Panc1 (cell line): ENCODE results near the gene LCOR. TPM values are rescaled to one million over a fixed set of nuclear protein-coding genes. Genes with fewer than 3 reads are reported as not detected.

Experiments
- ATAC-seq: fragments of 200-7000 bp; cut with Tn5 transposase; 2 replicates; pipeline ENCODE4 v1.9.1; 2020; ENCODE audit warnings: mild to moderate bottlenecking, moderate library complexity
- BruUV-seq: library from RNA; stranded (reverse); fragments of 400-500 nt; replicated peaks from 2 replicates; lab custom pipeline; 2021; lab: Mats Ljungman, UMichigan
- CTCF ChIA-PET: fragments of 300-600 bp; sonication (Branson Sonifier 250); formaldehyde crosslinking; loops from one replicate; lab custom pipeline; 2022; ENCODE audit warnings: antibody characterized with exemption; lab: Charles Lee
- POLR2A ChIA-PET: fragments of 300-600 bp; sonication (Branson Sonifier 250); formaldehyde crosslinking; loops from one replicate; lab custom pipeline; 2022; ENCODE audit warnings: antibody characterized with exemption; lab: Charles Lee
- DNase-seq: peaks from one replicate; pipeline ENCODE4 v3.0.0-alpha.2; 2010; ENCODE audit warnings: low read depth, low spot score
- H3K27ac ChIP-seq: 2 replicates; pipeline ENCODE4 v1.5.1; 2011; ENCODE audit warnings: mild to moderate bottlenecking, low read length, inconsistent platforms
- H3K27me3 ChIP-seq: fragments of 200-500 bp; sonication (Bioruptor generic); 2 replicates; pipeline ENCODE4 v1.6.0; 2014; ENCODE audit warnings: low read length, inconsistent platforms; ENCODE audit not compliant: control insufficient read depth, insufficient read depth
- H3K36me3 ChIP-seq: fragments of 200-500 bp; sonication (Bioruptor generic); 2 replicates; pipeline ENCODE4 v1.5.1; 2014; ENCODE audit warnings: inconsistent platforms, mild to moderate bottlenecking, low read length, moderate library complexity; ENCODE audit not compliant: control insufficient read depth, insufficient read depth
- H3K4me1 ChIP-seq: 2 replicates; pipeline ENCODE4 v1.5.1; 2011; ENCODE audit warnings: inconsistent platforms, mild to moderate bottlenecking, low read length, moderate library complexity; ENCODE audit not compliant: control insufficient read depth, insufficient read depth
- H3K4me3 ChIP-seq, 2 experiments: 2 replicates each; pipeline ENCODE4 v1.5.1; 2011 to 2012; ENCODE audit warnings: low read depth in 2 of 2, low read length in 2 of 2, mild to moderate bottlenecking in 2 of 2, inconsistent platforms in 1 of 2, moderate library complexity in 1 of 2
- H3K9me3 ChIP-seq: fragments of 200-500 bp; sonication (Bioruptor generic); 2 replicates; pipeline ENCODE4 v1.5.1; 2014; ENCODE audit warnings: low read depth, mild to moderate bottlenecking, inconsistent platforms, low read length, moderate library complexity; ENCODE audit not compliant: control insufficient read depth, insufficient read depth
- CTCF ChIP-seq: fragments of 450-650 bp; IDR thresholded peaks from 2 replicates; pipeline ENCODE4 v1.5.1; 2017; ENCODE audit warnings: mild to moderate bottlenecking
- POLR2AphosphoS5 ChIP-seq: IDR thresholded peaks from 2 replicates; pipeline ENCODE4 v1.6.1; 2012; ENCODE audit warnings: mild to moderate bottlenecking, low read depth, low read length, moderate library complexity
- SIN3A ChIP-seq: IDR thresholded peaks from 2 replicates; pipeline ENCODE4 v1.6.1; 2012; ENCODE audit warnings: low read depth, mild to moderate bottlenecking, low read length, moderate library complexity, borderline replicate concordance; ENCODE audit not compliant: insufficient read depth
- TCF7L2 ChIP-seq: IDR thresholded peaks from 2 replicates; pipeline ENCODE4 v1.6.1; 2011; ENCODE audit warnings: mild to moderate bottlenecking, low read depth, low read length, inconsistent platforms
- in situ Hi-C: cut with HindIII; loops from 2 replicates; pipeline ENCODE4 v1.10.0; 2016; ENCODE audit warnings: low sequenced_read_pairs, low pct_unique_long_range_greater_than_20kb
- intact Hi-C: fragments of 100-400 bp; cut with micrococcal nuclease; formaldehyde crosslinking; loops from one replicate; pipeline ENCODE4 v1.10.0; 2022; ENCODE audit not compliant: unreplicated experiment
- total RNA-seq: library from RNA; stranded (reverse); gene quantifications from one replicate; pipeline ENCODE4 v1.2.1, GENCODE V29; 2021; ENCODE audit not compliant: unreplicated experiment
- TF ChIP-seq, protein P1 (sequence below), 2 experiments: IDR thresholded peaks; 2 replicates each; pipeline ENCODE4 v1.6.1; 2011 to 2012; ENCODE audit warnings: low read depth in 2 of 2, control low read depth in 1 of 2, low read length in 1 of 2, mild to moderate bottlenecking in 1 of 2, moderate library complexity in 1 of 2; ENCODE audit not compliant: insufficient read depth in 1 of 2

Gene LCOR
- total RNA-seq, 1 experiment from 2014 or later, result 58.0 TPM

GRCh38 chr10:96921655-96922054 is 89.6 kb downstream of the LCOR start:
- no peaks in the 10 kb centered on the region for H3K36me3 ChIP-seq
- H3K27ac ChIP-seq, result no peak overlapping the region
- ATAC-seq (no peak), DNase-seq (no peak)
- H3K4me3 ChIP-seq, result no peak overlapping the region
- TF ChIP-seq CTCF, result no peak
- no peak for TF ChIP-seq TCF7L2
- no peak for TF ChIP-seq SIN3A
- TF ChIP-seq POLR2AphosphoS5, result no peak
- ChIA-PET CTCF (no interaction called here), POLR2A (interaction anchor here (0.5 kb wide), 1 partner anchor 696 kb away, joined by 3 read pairs; no protein-coding TSS in a partner anchor)
- no peaks in the 10 kb centered on the region for H3K9me3 ChIP-seq
- no peaks in the 10 kb centered on the region for H3K27me3 ChIP-seq
- no TSS peak for BruUV-seq
- in situ Hi-C loops, result no loop called here
- intact Hi-C loops, result no loop called here
- H3K4me1 ChIP-seq, result no peaks in the 10 kb centered on the region

DNA sequence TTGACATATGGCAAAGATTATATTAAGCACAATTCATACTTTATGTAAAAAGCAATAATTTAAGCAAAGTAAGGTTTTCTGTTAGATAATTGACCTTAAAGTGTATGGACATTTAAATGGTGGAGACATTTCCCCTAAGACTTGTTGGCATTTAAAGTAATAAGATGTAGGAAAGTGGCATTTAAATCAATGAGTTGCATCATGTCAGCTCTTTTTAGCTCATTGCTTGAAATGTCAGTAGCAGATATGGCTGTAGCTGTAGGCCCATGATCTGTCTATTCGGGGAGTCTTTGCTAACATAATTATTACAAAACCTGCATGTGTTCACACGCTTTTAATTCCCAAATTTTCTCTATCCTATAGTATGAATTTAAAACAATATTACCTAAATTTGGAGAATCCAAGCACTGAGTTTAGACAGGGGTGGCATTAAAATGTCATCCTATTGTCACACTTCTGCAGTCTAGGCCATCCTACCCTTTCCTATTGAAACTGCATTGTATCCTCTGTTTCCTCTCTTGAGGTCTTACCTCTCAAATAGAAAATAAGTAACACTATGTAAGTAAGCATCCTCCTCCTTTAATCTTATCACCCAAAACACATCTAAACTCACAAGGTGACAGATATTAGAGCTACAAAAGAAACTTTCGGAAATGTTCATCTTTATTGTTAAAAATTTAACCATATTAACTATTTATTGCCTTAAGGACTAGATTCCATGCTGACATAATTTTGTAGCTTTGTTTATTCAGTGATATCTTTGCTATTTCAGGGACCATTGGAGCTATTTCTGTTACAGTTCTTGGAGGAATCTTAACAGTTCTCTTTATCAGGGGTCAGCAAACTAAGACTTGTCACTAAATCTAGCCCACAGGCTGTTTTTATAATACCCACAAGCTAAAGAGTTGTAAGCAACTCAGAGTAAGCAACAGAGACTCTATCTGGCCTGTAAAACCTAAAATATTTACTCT is 91.2 kb downstream of the LCOR start:
- BruUV-seq, result TSS peak; percentile 7
- ATAC-seq, result no peak

More for the DNA sequence above, 91.2 kb downstream of the LCOR start:
- Histone ChIP-seq H3K4me1 (no peaks in the 10 kb centered on the region), H3K4me3 (no peak overlapping the region), H3K27me3 (no peaks in the 10 kb centered on the region), H3K9me3 (no peaks in the 10 kb centered on the region), H3K36me3 (no peaks in the 10 kb centered on the region), H3K27ac (no peak overlapping the region)
- no peak for DNase-seq
- in situ Hi-C loops, result no loop called here
- no peak for TF ChIP-seq TCF7L2
- no peak for TF ChIP-seq CTCF
- TF ChIP-seq SIN3A, result no peak
- TF ChIP-seq POLR2AphosphoS5, result no peak
- TF ChIP-seq, protein P1, sequence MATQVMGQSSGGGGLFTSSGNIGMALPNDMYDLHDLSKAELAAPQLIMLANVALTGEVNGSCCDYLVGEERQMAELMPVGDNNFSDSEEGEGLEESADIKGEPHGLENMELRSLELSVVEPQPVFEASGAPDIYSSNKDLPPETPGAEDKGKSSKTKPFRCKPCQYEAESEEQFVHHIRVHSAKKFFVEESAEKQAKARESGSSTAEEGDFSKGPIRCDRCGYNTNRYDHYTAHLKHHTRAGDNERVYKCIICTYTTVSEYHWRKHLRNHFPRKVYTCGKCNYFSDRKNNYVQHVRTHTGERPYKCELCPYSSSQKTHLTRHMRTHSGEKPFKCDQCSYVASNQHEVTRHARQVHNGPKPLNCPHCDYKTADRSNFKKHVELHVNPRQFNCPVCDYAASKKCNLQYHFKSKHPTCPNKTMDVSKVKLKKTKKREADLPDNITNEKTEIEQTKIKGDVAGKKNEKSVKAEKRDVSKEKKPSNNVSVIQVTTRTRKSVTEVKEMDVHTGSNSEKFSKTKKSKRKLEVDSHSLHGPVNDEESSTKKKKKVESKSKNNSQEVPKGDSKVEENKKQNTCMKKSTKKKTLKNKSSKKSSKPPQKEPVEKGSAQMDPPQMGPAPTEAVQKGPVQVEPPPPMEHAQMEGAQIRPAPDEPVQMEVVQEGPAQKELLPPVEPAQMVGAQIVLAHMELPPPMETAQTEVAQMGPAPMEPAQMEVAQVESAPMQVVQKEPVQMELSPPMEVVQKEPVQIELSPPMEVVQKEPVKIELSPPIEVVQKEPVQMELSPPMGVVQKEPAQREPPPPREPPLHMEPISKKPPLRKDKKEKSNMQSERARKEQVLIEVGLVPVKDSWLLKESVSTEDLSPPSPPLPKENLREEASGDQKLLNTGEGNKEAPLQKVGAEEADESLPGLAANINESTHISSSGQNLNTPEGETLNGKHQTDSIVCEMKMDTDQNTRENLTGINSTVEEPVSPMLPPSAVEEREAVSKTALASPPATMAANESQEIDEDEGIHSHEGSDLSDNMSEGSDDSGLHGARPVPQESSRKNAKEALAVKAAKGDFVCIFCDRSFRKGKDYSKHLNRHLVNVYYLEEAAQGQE (IDR thresholded peaks at IDR 0.05; ENCODE audit: insufficient read depth in 1 of 2, low read depth in 2 of 2, low read length in 1 of 2), result no peak
- intact Hi-C loops, result no loop called here
- POLR2A ChIA-PET, result no interaction called here
- CTCF ChIA-PET, result no interaction called here
